HT1080 (cell line): ENCODE results near the gene BTF3. TPM values are rescaled to one million over a fixed set of nuclear protein-coding genes. Genes with fewer than 3 reads are reported as not detected.
"Not testable (repeated sequence)": the region's sequence is repeated elsewhere in the genome, so short reads cannot be mapped to it uniquely, and the experiment has no call there.

Experiments
- DNase-seq: peaks from one replicate; pipeline ENCODE4 v3.0.0-alpha.2; 2015; ENCODE audit warnings: low read depth
- total RNA-seq: library from RNA; depleted of rRNA; stranded (reverse); fragments of >200 nt; shearing (Covaris generic); gene quantifications from 2 replicates; pipeline ENCODE4 v1.2.3, GENCODE V29; 2014

BTF3 gene
- total RNA-seq, 1 experiment from 2014 or later, result 881 TPM

- no peak for DNase-seq
Measured at GRCh38 chr5:73485715-73486114, 12.5 kb upstream of the BTF3 start.

- no peak for DNase-seq
Measured at GRCh38 chr5:73486119-73486899, 11.9 kb upstream of the BTF3 start.

GRCh38 chr5:73487257-73487656 lies 11.0 kb upstream of the BTF3 start:
- DNase-seq, result not testable (repeated sequence)

- DNase-seq, result no peak
Measured at GRCh38 chr5:73487815-73488214, 10.4 kb upstream of the BTF3 start.

GRCh38 chr5:73488806-73489205 lies 9.4 kb upstream of the BTF3 start:
- no peak for DNase-seq

- DNase-seq, result no peak
Measured at GRCh38 chr5:73490088-73490487, 8.2 kb upstream of the BTF3 start.

- no peak for DNase-seq
Measured at GRCh38 chr5:73491155-73491554, 7.1 kb upstream of the BTF3 start.

GRCh38 chr5:73493421-73493820 lies 4.8 kb upstream of the BTF3 start:
- no peak for DNase-seq

GRCh38 chr5:73494721-73495120 lies 3.5 kb upstream of the BTF3 start:
- no peak for DNase-seq

- DNase-seq, result no peak
Measured at GRCh38 chr5:73495772-73496335, 2.4 kb upstream of the BTF3 start.

GRCh38 chr5:73496984-73497457 lies 1.2 kb upstream of the BTF3 start:
- DNase-seq, result peak; percentile 89

GRCh38 chr5:73497497-73498056 lies 665 bp upstream of the BTF3 start:
- DNase-seq, result no peak

- DNase-seq, result no peak
Measured at GRCh38 chr5:73499187-73499586, 945 bp downstream of the BTF3 start.

GRCh38 chr5:73499756-73500155 lies 1.5 kb downstream of the BTF3 start:
- no peak for DNase-seq

- no peak for DNase-seq
Measured at GRCh38 chr5:73501406-73501805, 3.2 kb downstream of the BTF3 start.

GRCh38 chr5:73506459-73506955 lies 8.3 kb downstream of the BTF3 start:
- DNase-seq, result no peak

- no peak for DNase-seq
Measured at GRCh38 chr5:73507062-73507461, 8.8 kb downstream of the BTF3 start.

GRCh38 chr5:73508521-73508920 lies 10.3 kb downstream of the BTF3 start:
- DNase-seq, result not testable (repeated sequence)

GRCh38 chr5:73513996-73514395 lies 15.8 kb downstream of the BTF3 start:
- no peak for DNase-seq

GRCh38 chr5:73514418-73514817 lies 16.2 kb downstream of the BTF3 start:
- DNase-seq, result no peak

- DNase-seq, result no peak
Measured at GRCh38 chr5:73515232-73515631, 17.0 kb downstream of the BTF3 start.

GRCh38 chr5:73519531-73520283 lies 21.5 kb downstream of the BTF3 start:
- DNase-seq, result peak; percentile 83
